HepG2 (cell line): ENCODE data around the gene SLC16A5. TPM values are rescaled to one million over a fixed set of nuclear protein-coding genes. Genes with fewer than 3 reads are reported as not detected.

Experiments used
- ATF5 ChIP-seq: sonication (generic); formaldehyde crosslinking; IDR thresholded peaks from 2 replicates; pipeline ENCODE4 v1.4.0; 2020; ENCODE audit warnings: mild to moderate bottlenecking, low read depth, missing genetic modification reagents
- BATF2 ChIP-seq: sonication (generic); formaldehyde crosslinking; IDR thresholded peaks from 2 replicates; pipeline ENCODE4 v1.8.0; 2022; ENCODE audit warnings: mild to moderate bottlenecking, missing genetic modification reagents, moderate library complexity
- ETV6 ChIP-seq: sonication (generic); formaldehyde crosslinking; conservative IDR thresholded peaks from 2 replicates; pipeline ENCODE4 v1.4.0; 2020; ENCODE audit warnings: missing genetic modification reagents
- FUBP1 ChIP-seq: sonication (generic); formaldehyde crosslinking; IDR thresholded peaks from 2 replicates; pipeline ENCODE4 v1.5.1; 2020; ENCODE audit warnings: missing genetic modification reagents, mild to moderate bottlenecking, borderline replicate concordance
- HNF4A ChIP-seq: sonication (generic); formaldehyde crosslinking; IDR thresholded peaks from 2 replicates; pipeline ENCODE4 v1.4.0; 2020; ENCODE audit warnings: missing genetic modification reagents
- MTF1 ChIP-seq: sonication (generic); formaldehyde crosslinking; IDR thresholded peaks from 2 replicates; pipeline ENCODE4 v1.5.0; 2020; ENCODE audit warnings: missing genetic modification reagents
- NFYB ChIP-seq: sonication (generic); formaldehyde crosslinking; IDR thresholded peaks from 2 replicates; pipeline ENCODE4 v1.4.0; 2020; ENCODE audit warnings: missing genetic modification reagents
- PHF20 ChIP-seq: sonication (generic); formaldehyde crosslinking; IDR thresholded peaks from 2 replicates; pipeline ENCODE4 v1.5.0; 2020; ENCODE audit warnings: mild to moderate bottlenecking, missing genetic modification reagents
- RBAK ChIP-seq: sonication (generic); formaldehyde crosslinking; IDR thresholded peaks from 2 replicates; pipeline ENCODE4 v1.5.1; 2020; ENCODE audit warnings: mild to moderate bottlenecking, missing genetic modification reagents
- RFX1 ChIP-seq: fragments of 450-650 bp; IDR thresholded peaks from 2 replicates; pipeline ENCODE4 v1.6.1; 2017
- THAP11 ChIP-seq: IDR thresholded peaks from 2 replicates; pipeline ENCODE4 v1.6.1; 2016; ENCODE audit warnings: missing biosample characterization, missing genetic modification reagents
- ZBTB44 ChIP-seq: sonication (generic); formaldehyde crosslinking; IDR thresholded peaks from 2 replicates; pipeline ENCODE4 v1.4.0; 2020; ENCODE audit warnings: missing genetic modification reagents
- ZNF160 ChIP-seq: sonication (generic); formaldehyde crosslinking; IDR thresholded peaks from 2 replicates; pipeline ENCODE4 v1.8.0; 2022; ENCODE audit warnings: mild to moderate bottlenecking, inconsistent platforms, missing genetic modification reagents
- ZNF234 ChIP-seq: sonication (generic); formaldehyde crosslinking; conservative IDR thresholded peaks from 2 replicates; pipeline ENCODE4 v1.5.1; 2020; ENCODE audit warnings: mild to moderate bottlenecking, missing genetic modification reagents
- ZNF335 ChIP-seq: sonication (generic); formaldehyde crosslinking; IDR thresholded peaks from 2 replicates; pipeline ENCODE4 v1.4.0; 2020; ENCODE audit warnings: missing genetic modification reagents
- ZNF33B ChIP-seq: sonication (generic); formaldehyde crosslinking; IDR thresholded peaks from 2 replicates; pipeline ENCODE4 v1.5.1; 2020; ENCODE audit warnings: mild to moderate bottlenecking, missing genetic modification reagents
- ZNF367 ChIP-seq: sonication (generic); formaldehyde crosslinking; IDR thresholded peaks from 2 replicates; pipeline ENCODE4 v1.4.0; 2020; ENCODE audit warnings: missing genetic modification reagents, borderline replicate concordance
- ZNF382 ChIP-seq: sonication (generic); formaldehyde crosslinking; IDR thresholded peaks from 2 replicates; pipeline ENCODE4 v1.5.0; 2020; ENCODE audit warnings: missing genetic modification reagents, mild to moderate bottlenecking, borderline replicate concordance
- ZNF710 ChIP-seq: sonication (generic); formaldehyde crosslinking; IDR thresholded peaks from 2 replicates; pipeline ENCODE4 v1.5.0; 2020; ENCODE audit warnings: mild to moderate bottlenecking, missing genetic modification reagents, borderline replicate concordance
- ZNF891 ChIP-seq: sonication (generic); formaldehyde crosslinking; IDR thresholded peaks from 2 replicates; pipeline ENCODE4 v1.5.0; 2020; ENCODE audit warnings: mild to moderate bottlenecking, missing genetic modification reagents
- ZSCAN12 ChIP-seq: sonication (generic); formaldehyde crosslinking; IDR thresholded peaks from 2 replicates; pipeline ENCODE4 v1.9.0; 2021; ENCODE audit warnings: mild to moderate bottlenecking, missing genetic modification reagents
- ZSCAN30 ChIP-seq: sonication (generic); formaldehyde crosslinking; IDR thresholded peaks from 2 replicates; pipeline ENCODE4 v1.5.0; 2020; ENCODE audit warnings: mild to moderate bottlenecking, missing genetic modification reagents
- polyA plus RNA-seq, 8 experiments: library from polyadenylated mRNA; depleted of rRNA in 3 of 8; stranded (reverse) in 7 of 8; unstranded in 1 of 8; fragments of >200 nt; fragmentation: Illumina TruSeq in 4 of 8; extraction: Trizol in 4 of 8; gene quantifications; 2 replicates each; pipeline versions ENCODE4 v1.2.1 to v1.2.3, GENCODE V29; 2011 to 2016; ENCODE audit warnings: low read depth in 4 of 8, missing spikeins in 1 of 8, mixed read lengths in 1 of 8; ENCODE audit not compliant: insufficient read depth in 1 of 8
- total RNA-seq, 5 experiments: library from RNA; depleted of rRNA; stranded (reverse); fragments of >200 nt; fragmentation: Illumina TruSeq; extraction: Trizol; gene quantifications; 2 replicates each; pipeline ENCODE4 v1.2.3, GENCODE V29; 2016; ENCODE audit warnings: low read depth in 1 of 5

SLC16A5 gene
- total and polyA plus RNA-seq, 2 of the 13 experiments (the other 11 are each of a cell fraction or from before 2014, with no cell fraction given): 0.69 to 5.6 TPM

GRCh38 chr17:75090871-75091854, 3.4 kb downstream of the SLC16A5 start (continued):
- TF ChIP-seq BATF2 (CRISPR knock-in tag) (no peak), ZSCAN30 (CRISPR knock-in tag) (no peak), MTF1 (CRISPR knock-in tag) (no peak), ZNF335 (CRISPR knock-in tag) (peak; percentile 70; the same call in 1 of the 2 replicates), ZNF234 (CRISPR knock-in tag) (0 out of 2 replicates have a peak, but pooled peaks have one; percentile 43), ZNF710 (no peak; the same call in 1 of the 2 replicates), RBAK (no peak), ZNF891 (CRISPR knock-in tag) (no peak), ZNF382 (CRISPR knock-in tag) (no peak), ZBTB44 (no peak), ZSCAN12 (no peak), FUBP1 (CRISPR knock-in tag) (no peak), ZNF160 (CRISPR knock-in tag) (no peak), ETV6 (CRISPR knock-in tag) (peak; percentile 73; the same call in 1 of the 2 replicates), NFYB (CRISPR knock-in tag) (no peak; the same call in 1 of the 2 replicates), RFX1 (no peak), PHF20 (no peak), ZNF367 (CRISPR knock-in tag) (no peak), ZNF33B (no peak), THAP11 (peak; percentile 22; the same call in 1 of the 2 replicates), ATF5 (CRISPR knock-in tag) (no peak), HNF4A (CRISPR knock-in tag) (peak; percentile 88)
